ENCODE results near the gene ROPN1L.

The ROPN1L gene

GRCh38 chr5:10459080-10460055 lies 17.7 kb downstream of the ROPN1L start:
- DNase-seq: no peak

- peak; percentile 64 to 91 for DNase-seq
Observed at GRCh38 chr5:10460252-10460906, 18.7 kb downstream of the ROPN1L start.

GRCh38 chr5:10461041-10461440 lies 19.4 kb downstream of the ROPN1L start:
- DNase-seq: no peak

- DNase-seq: no peak
Observed at GRCh38 chr5:10461904-10462555, 20.4 kb downstream of the ROPN1L start.

GRCh38 chr5:10463566-10463965 lies 21.9 kb downstream of the ROPN1L start:
- no peak for DNase-seq

GRCh38 chr5:10464173-10464572 lies 22.5 kb downstream of the ROPN1L start:
- DNase-seq: no peak

GRCh38 chr5:10465726-10466125 lies 24.0 kb downstream of the ROPN1L start:
- DNase-seq: no peak

- DNase-seq: no peak
Observed at GRCh38 chr5:10466446-10467073, 24.9 kb downstream of the ROPN1L start.

- no peak for DNase-seq
Observed at GRCh38 chr5:10467281-10468198, 25.9 kb downstream of the ROPN1L start.

- DNase-seq: no peak
Observed at GRCh38 chr5:10468256-10468655, 26.6 kb downstream of the ROPN1L start.

GRCh38 chr5:10469253-10470050 lies 27.8 kb downstream of the ROPN1L start:
- DNase-seq: no peak

- DNase-seq: no peak
Observed at GRCh38 chr5:10470669-10471068, 29.0 kb downstream of the ROPN1L start.

- DNase-seq: no peak
Observed at GRCh38 chr5:10471677-10472076, 30.0 kb downstream of the ROPN1L start.

GRCh38 chr5:10474521-10475075 lies 32.9 kb downstream of the ROPN1L start:
- DNase-seq: peak in 1 of 2 experiments; percentile 41

GRCh38 chr5:10475931-10476676 lies 34.4 kb downstream of the ROPN1L start:
- no peak for DNase-seq

- no peak for DNase-seq
Observed at GRCh38 chr5:10476878-10477277, 35.2 kb downstream of the ROPN1L start.

GRCh38 chr5:10477943-10478342 lies 36.3 kb downstream of the ROPN1L start:
- DNase-seq: no peak

GRCh38 chr5:10478436-10478835 lies 36.8 kb downstream of the ROPN1L start:
- no peak for DNase-seq

GRCh38 chr5:10479154-10479721 lies 37.6 kb downstream of the ROPN1L start:
- DNase-seq: no peak

All from NCI-H446 (cell line).